ENCODE data around the gene SERTM2.

- TF ChIP-seq, protein P1, sequence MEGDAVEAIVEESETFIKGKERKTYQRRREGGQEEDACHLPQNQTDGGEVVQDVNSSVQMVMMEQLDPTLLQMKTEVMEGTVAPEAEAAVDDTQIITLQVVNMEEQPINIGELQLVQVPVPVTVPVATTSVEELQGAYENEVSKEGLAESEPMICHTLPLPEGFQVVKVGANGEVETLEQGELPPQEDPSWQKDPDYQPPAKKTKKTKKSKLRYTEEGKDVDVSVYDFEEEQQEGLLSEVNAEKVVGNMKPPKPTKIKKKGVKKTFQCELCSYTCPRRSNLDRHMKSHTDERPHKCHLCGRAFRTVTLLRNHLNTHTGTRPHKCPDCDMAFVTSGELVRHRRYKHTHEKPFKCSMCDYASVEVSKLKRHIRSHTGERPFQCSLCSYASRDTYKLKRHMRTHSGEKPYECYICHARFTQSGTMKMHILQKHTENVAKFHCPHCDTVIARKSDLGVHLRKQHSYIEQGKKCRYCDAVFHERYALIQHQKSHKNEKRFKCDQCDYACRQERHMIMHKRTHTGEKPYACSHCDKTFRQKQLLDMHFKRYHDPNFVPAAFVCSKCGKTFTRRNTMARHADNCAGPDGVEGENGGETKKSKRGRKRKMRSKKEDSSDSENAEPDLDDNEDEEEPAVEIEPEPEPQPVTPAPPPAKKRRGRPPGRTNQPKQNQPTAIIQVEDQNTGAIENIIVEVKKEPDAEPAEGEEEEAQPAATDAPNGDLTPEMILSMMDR (conservative IDR thresholded peaks at IDR 0.05; ENCODE audit: low read length), result no peak
- no peak for TF ChIP-seq EZH2phosphoT487 (IDR thresholded peaks at IDR 0.05; ENCODE audit: borderline replicate concordance, low read depth, low read length)
These were observed 40.6 kb upstream of the SERTM2 start for GRCh38 chrX:111470681-111471403.

Measured in OCI-LY7 (cell line).